GM12878 (cell line): ENCODE data around the gene OPCML. TPM values are rescaled to one million over a fixed set of nuclear protein-coding genes. Genes with fewer than 3 reads are reported as not detected.

Source experiments
- ATAC-seq: fragments of 200-7000 bp; cut with Tn5 transposase; 3 replicates; pipeline ENCODE4 v1.9.1; 2020; ENCODE audit warnings: mild to moderate bottlenecking, moderate library complexity
- BruUV-seq: library from RNA; stranded (reverse); fragments of 400-500 nt; replicated peaks from 2 replicates; lab custom pipeline; 2021; lab: Mats Ljungman, UMichigan
- CTCF ChIA-PET: fragments of 300-600 bp; sonication (Branson Sonifier 250); formaldehyde crosslinking; extraction: SDS; loops from one replicate; lab custom pipeline; 2021; ENCODE audit warnings: inconsistent platforms; lab: Yijun Ruan, JAX
- POLR2A ChIA-PET: fragments of 350-600 bp; formaldehyde crosslinking; extraction: SDS; loops from one replicate; lab custom pipeline; 2021; ENCODE audit warnings: inconsistent platforms; lab: Charles Lee
- RAD21 ChIA-PET: fragments of 300-600 bp; sonication (Branson Sonifier 250); formaldehyde crosslinking; loops from one replicate; lab custom pipeline; 2023; ENCODE audit warnings: antibody characterized with exemption; ENCODE audit not compliant: unreplicated experiment; lab: Charles Lee
- SMC1A ChIA-PET: fragments of 300-600 bp; sonication (Branson Sonifier 250); formaldehyde crosslinking; loops from one replicate; lab custom pipeline; 2023; ENCODE audit not compliant: unreplicated experiment, uncharacterized antibody; lab: Charles Lee
- DNase-seq: peaks from one replicate; pipeline ENCODE4 v3.0.0-alpha.2; 2011; ENCODE audit warnings: low read depth, low spot score
- FAIRE-seq: peaks from 3 replicates; lab custom pipeline; 2011; peaks lifted over from hg19 to GRCh38; lab: Jason Lieb, UNC
- H2AFZ ChIP-seq: 2 replicates; pipeline ENCODE4 v1.6.0; 2011; ENCODE audit warnings: low read depth, low read length, control low read depth; ENCODE audit not compliant: control insufficient read depth
- H3K27ac ChIP-seq: 2 replicates; pipeline ENCODE4 v1.5.1; 2011; ENCODE audit warnings: control low read depth; ENCODE audit not compliant: control insufficient read depth, insufficient read depth
- H3K27me3 ChIP-seq, 2 experiments: replicated peaks in 1 of 2; 2 replicates each; pipeline versions ENCODE4 v1.6.0 to v1.6.1; 2011; ENCODE audit warnings: low read length in 1 of 2; ENCODE audit not compliant: control insufficient read depth in 2 of 2, insufficient read depth in 2 of 2
- H3K36me3 ChIP-seq, 2 experiments: 2 replicates each; pipeline ENCODE4 v1.5.1; 2011; ENCODE audit warnings: low read length in 1 of 2; ENCODE audit not compliant: control insufficient read depth in 2 of 2, insufficient read depth in 2 of 2
- H3K4me1 ChIP-seq: 2 replicates; pipeline ENCODE4 v1.6.1; 2011; ENCODE audit warnings: mild to moderate bottlenecking, low read length, moderate library complexity, mixed read lengths; ENCODE audit not compliant: control insufficient read depth, insufficient read depth
- H3K4me2 ChIP-seq: 2 replicates; pipeline ENCODE4 v1.6.0; 2011; ENCODE audit warnings: control low read depth; ENCODE audit not compliant: control insufficient read depth, insufficient read depth
- H3K4me3 ChIP-seq: fragments of 200-600 bp; sonication (generic); 2 replicates; pipeline ENCODE4 v1.5.1; 2016
- H3K79me2 ChIP-seq: 2 replicates; pipeline ENCODE4 v1.6.0; 2011; ENCODE audit warnings: low read length; ENCODE audit not compliant: control insufficient read depth, insufficient read depth
- H3K9ac ChIP-seq: 2 replicates; pipeline ENCODE4 v1.8.0; 2011; ENCODE audit warnings: low read length, control low read depth, mixed read lengths; ENCODE audit not compliant: control insufficient read depth, insufficient read depth
- H3K9me3 ChIP-seq: replicated peaks from 3 replicates; pipeline ENCODE4 v1.5.1; 2011; ENCODE audit warnings: mild to moderate bottlenecking, low read length; ENCODE audit not compliant: control insufficient read depth, insufficient read depth
- H4K20me1 ChIP-seq: 2 replicates; pipeline ENCODE4 v1.6.0; 2011; ENCODE audit not compliant: control insufficient read depth, insufficient read depth
- CEBPB ChIP-seq, 2 experiments: fragments of 150-350 bp in 1 of 2; IDR thresholded peaks; 2 replicates each; pipeline ENCODE4 v1.6.1; 2012 to 2014; ENCODE audit warnings: low read depth in 2 of 2, low read length in 2 of 2, borderline replicate concordance in 1 of 2, inconsistent platforms in 1 of 2
- MTA2 ChIP-seq: fragments of 450-650 bp; IDR thresholded peaks from 2 replicates; pipeline ENCODE4 v1.6.1; 2016; ENCODE audit warnings: low read depth, mild to moderate bottlenecking, moderate library complexity
- PRDM15 ChIP-seq: fragments of 450-650 bp; formaldehyde crosslinking; IDR thresholded peaks from 2 replicates; pipeline ENCODE4 v1.4.0; 2020; ENCODE audit warnings: mild to moderate bottlenecking, moderate library complexity
- RAD21 ChIP-seq: IDR thresholded peaks from 2 replicates; pipeline ENCODE4 v1.6.1; 2011; ENCODE audit warnings: mild to moderate bottlenecking, low read depth, low read length, moderate library complexity; ENCODE audit not compliant: insufficient read depth
- SREBF1 ChIP-seq: IDR thresholded peaks from 2 replicates; pipeline ENCODE4 v1.6.1; 2012; ENCODE audit warnings: mild to moderate bottlenecking, low read length
- WGBS: methylation state at CpG from one replicate; pipeline ENCODE4 v1.1.6; 2016; ENCODE audit warnings: low lambda C conversion rate; ENCODE audit not compliant: insufficient replicate concordance, insufficient coverage; ENCODE audit errors: missing lambda C conversion rate; 5-methylcytosine and 5-hydroxymethylcytosine counted together
- in situ Hi-C: fragments of 300-500 bp; cut with MboI; formaldehyde crosslinking; loops from 9 replicates; pipeline ENCODE4 v1.14.3; 2018; ENCODE audit warnings: mixed read lengths
- intact Hi-C: fragments of 100-400 bp; cut with micrococcal nuclease; formaldehyde crosslinking; loops from one replicate; pipeline ENCODE4 v1.14.2; 2022; ENCODE audit not compliant: unreplicated experiment
- polyA plus RNA-seq, 11 experiments: library from polyadenylated mRNA; depleted of rRNA in 4 of 11; unstranded in 6 of 11; stranded (reverse) in 5 of 11; fragments of >200 nt; fragmentation: Nextera tagmentation in 4 of 11; fragmentation: Illumina TruSeq in 1 of 11; extraction: Ambion mirVana in 4 of 11; extraction: Trizol in 1 of 11; gene quantifications; 1 replicate in 1 of 11; 2 replicates in 10 of 11; pipeline versions ENCODE4 v1.2.1 to v1.2.3, GENCODE V29; 2011 to 2016; ENCODE audit warnings: inconsistent platforms in 2 of 11, missing spikeins in 2 of 11, low read depth in 1 of 11
- total RNA-seq, 4 experiments: library from RNA; depleted of rRNA in 3 of 4; stranded (reverse); fragments of >200 nt in 3 of 4; fragmentation: Illumina TruSeq in 1 of 4; extraction: Trizol in 1 of 4; gene quantifications; 2 replicates each; pipeline versions ENCODE4 v1.2.1 to v1.2.3, GENCODE V29; 2013 to 2021

Gene OPCML
- total and polyA plus RNA-seq, 10 of the 15 experiments (the other 5 are each of a cell fraction or from before 2014, with no cell fraction given) = 0.84 TPM; not detected in 9

GRCh38 chr11:132464003-132464342 lies 1068.3 kb downstream of the OPCML start:
- no TSS peak for BruUV-seq
- no peak for FAIRE-seq

GRCh38 chr11:132463295-132464002 lies 1068.9 kb downstream of the OPCML start:
- no TSS peak for BruUV-seq
- ATAC-seq (no peak), FAIRE-seq (no peak), DNase-seq (no peak)
- Histone ChIP-seq H3K27me3 (no peaks in the 10 kb centered on the region), H4K20me1 (no peaks in the 10 kb centered on the region), H3K4me1 (no peaks in the 10 kb centered on the region), H3K27ac (no peak overlapping the region), H3K4me2 (no peak overlapping the region), H3K4me3 (no peak overlapping the region), H3K36me3 (no peaks in the 10 kb centered on the region), H2AFZ (no peak overlapping the region), H3K9ac (no peak overlapping the region), H3K79me2 (no peaks in the 10 kb centered on the region), H3K9me3 (no peaks in the 10 kb centered on the region)
- TF ChIP-seq MTA2 (no peak), PRDM15 (CRISPR knock-in tag) (no peak)
- ChIA-PET RAD21 (no interaction called here), POLR2A (no interaction called here), SMC1A (no interaction called here), CTCF (no interaction called here)
- in situ Hi-C loops (no loop called here), intact Hi-C loops (loop anchor here (5.0 kb wide), 1 partner anchor 49 kb away; no protein-coding TSS in a partner anchor)
- 0% methylated on average over 3 of the region's 3 CpGs for WGBS

More at GRCh38 chr11:132464003-132464342, 1068.3 kb downstream of the OPCML start:
- Histone ChIP-seq H3K4me3 (no peak overlapping the region), H3K9me3 (no peaks in the 10 kb centered on the region), H3K27ac (no peak overlapping the region), H3K4me2 (no peak overlapping the region), H3K36me3 (no peaks in the 10 kb centered on the region), H3K9ac (no peak overlapping the region), H4K20me1 (no peaks in the 10 kb centered on the region), H3K79me2 (no peaks in the 10 kb centered on the region), H2AFZ (no peak overlapping the region), H3K4me1 (no peaks in the 10 kb centered on the region), H3K27me3 (no peaks in the 10 kb centered on the region)
- 0% methylated on average over 1 of the region's 1 CpG for WGBS
- ChIA-PET POLR2A (no interaction called here), CTCF (no interaction called here), SMC1A (no interaction called here), RAD21 (no interaction called here)
- DNase-seq (no peak), ATAC-seq (no peak)
- intact Hi-C loops (loop anchor here (5.0 kb wide), 1 partner anchor 48 kb away; no protein-coding TSS in a partner anchor), in situ Hi-C loops (no loop called here)
- TF ChIP-seq RAD21 (no peak), CEBPB (IDR thresholded peaks at IDR 0.05; ENCODE audit: borderline replicate concordance in 1 of 2, low read depth in 2 of 2, low read length in 2 of 2) (no peak), SREBF1 (no peak)
